ENCODE measurements around the gene OPCML. TPM values are rescaled to one million over a fixed set of nuclear protein-coding genes. Genes with fewer than 3 reads are reported as not detected.

Gene OPCML
- total and polyA plus RNA-seq, 4 donors: under 0.01 to 0.01 TPM; not detected in 2

GRCh38 chr11:133545199-133545803 is 13.0 kb upstream of the OPCML start (continued):
- TF ChIP-seq, protein P1, sequence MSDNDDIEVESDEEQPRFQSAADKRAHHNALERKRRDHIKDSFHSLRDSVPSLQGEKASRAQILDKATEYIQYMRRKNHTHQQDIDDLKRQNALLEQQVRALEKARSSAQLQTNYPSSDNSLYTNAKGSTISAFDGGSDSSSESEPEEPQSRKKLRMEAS (IDR thresholded peaks at IDR 0.05): no peak
- no peak for TF ChIP-seq FOXA1 (IDR thresholded peaks at IDR 0.05)
- TF ChIP-seq ATF3 (IDR thresholded peaks at IDR 0.05): no peak

DNA sequence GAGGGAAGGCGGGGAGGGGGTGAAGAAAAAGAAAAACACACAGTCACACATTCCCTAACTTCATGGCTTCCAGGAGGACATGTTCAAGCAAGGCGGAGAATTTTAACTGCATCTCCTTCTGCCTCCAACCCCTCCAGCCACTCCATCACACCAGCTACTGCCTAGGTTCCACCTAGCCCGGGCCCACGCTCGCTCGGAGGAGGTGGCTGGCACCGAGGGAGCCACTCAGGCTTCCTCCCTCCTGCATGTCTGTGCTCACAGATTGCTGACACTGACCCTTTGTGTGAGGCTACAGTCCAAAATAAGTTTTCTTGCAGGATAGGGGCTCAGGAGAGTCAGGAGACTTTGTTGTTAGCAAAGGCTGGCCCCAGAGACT is 9.4 kb upstream of the OPCML start:
- no peak for DNase-seq (ENCODE audit: low spot score)
- H3K27me3 ChIP-seq (ENCODE audit: control insufficient read depth in 4 of 4, insufficient read depth in 4 of 4, low read length in 3 of 4): no peaks in the 10 kb centered on the region
- no peak overlapping the region for H3K4me3 ChIP-seq (ENCODE audit: low read depth in 1 of 3, low read length in 3 of 3)
- H3K36me3 ChIP-seq (ENCODE audit: control insufficient read depth in 4 of 4, insufficient read depth in 3 of 4, low read depth in 1 of 4, low read length in 3 of 4): no peaks in the 10 kb centered on the region
- 63% methylated on average over 7 of the region's 7 CpGs for WGBS
- H3K9me3 ChIP-seq (ENCODE audit: control insufficient read depth in 4 of 4, low read length in 3 of 4): no peaks in the 10 kb centered on the region
- no peak overlapping the region for H3K27ac ChIP-seq (ENCODE audit: low read depth in 1 of 2, low read length in 2 of 2)
- no peaks in the 10 kb centered on the region for H3K4me1 ChIP-seq (ENCODE audit: control insufficient read depth in 4 of 4, insufficient read depth in 4 of 4, low read length in 3 of 4)
- no peak overlapping the region for H3K9ac ChIP-seq (ENCODE audit: low read depth in 1 of 2, low read length in 2 of 2)
- TF ChIP-seq ZBTB33 (IDR thresholded peaks at IDR 0.05) (no peak), RAD21 (IDR thresholded peaks at IDR 0.05) (no peak), REST (IDR thresholded peaks at IDR 0.05) (no peak), CTCF (IDR thresholded peaks at IDR 0.05; ENCODE audit: low read depth, low read length, missing input control) (no peak), JUND (IDR thresholded peaks at IDR 0.05) (no peak), SP1 (IDR thresholded peaks at IDR 0.05) (no peak), TAF1 (conservative IDR thresholded peaks at IDR 0.05) (no peak), HNF4A (conservative IDR thresholded peaks at IDR 0.05) (no peak), FOXA2 (IDR thresholded peaks at IDR 0.05) (no peak), RXRA (IDR thresholded peaks at IDR 0.05) (no peak), HNF4G (IDR thresholded peaks at IDR 0.05) (no peak), EGR1 (IDR thresholded peaks at IDR 0.05; ENCODE audit: low read depth in 2 of 2) (no peak), YY1 (IDR thresholded peaks at IDR 0.05) (no peak), ATF3 (IDR thresholded peaks at IDR 0.05) (no peak)
